Endothelial cell of umbilical vein (primary cell): Measurements from ENCODE around the gene MUTYH.

Experiments
- CTCF ChIP-seq, 2 donors: IDR thresholded peaks; 1 replicate in 1 of 2; 2 replicates in 1 of 2; pipeline ENCODE4 v1.5.1; 2011; ENCODE audit warnings: low read length in 2 of 2, mild to moderate bottlenecking in 2 of 2, moderate library complexity in 2 of 2, control low read depth in 1 of 2, inconsistent platforms in 1 of 2, low read depth in 1 of 2; ENCODE audit not compliant: insufficient read depth in 1 of 2; ENCODE audit errors: extremely low read depth in 1 of 2
- EZH2 ChIP-seq: IDR thresholded peaks from 2 replicates; pipeline ENCODE4 v1.6.1; 2012; ENCODE audit warnings: borderline replicate concordance, low read depth, mild to moderate bottlenecking, moderate library complexity, low read length, inconsistent platforms; ENCODE audit not compliant: severe bottlenecking
- MYC ChIP-seq: IDR thresholded peaks from one replicate; pipeline ENCODE4 v1.6.1; 2011; ENCODE audit warnings: mild to moderate bottlenecking, low read depth, low read length
- POLR2A ChIP-seq: IDR thresholded peaks from 2 replicates; pipeline ENCODE4 v1.6.1; 2012; ENCODE audit warnings: low read depth, mild to moderate bottlenecking, control low read depth, low read length
- POLR2AphosphoS5 ChIP-seq: IDR thresholded peaks from 2 replicates; pipeline ENCODE4 v1.6.1; 2012; ENCODE audit warnings: low read depth, mild to moderate bottlenecking, control low read depth, low read length, moderate library complexity; ENCODE audit not compliant: insufficient read depth

GRCh38 chr1:45328680-45329079, 11.6 kb downstream of the MUTYH start:
- TF ChIP-seq CTCF (IDR thresholded peaks at IDR 0.05; ENCODE audit: extremely low read depth in 1 of 2, insufficient read depth in 1 of 2, low read depth in 1 of 2, low read length in 2 of 2) (no peak), MYC (no peak), POLR2A (no peak), EZH2 (no peak), POLR2AphosphoS5 (no peak)
